A549 (cell line): ENCODE results near the gene CDK5RAP2.

Experiments
- CTCF ChIP-seq: fragments of >200 bp; sonication (Bioruptor Twin); formaldehyde crosslinking; IDR thresholded peaks from 3 replicates; pipeline ENCODE4 v1.5.1; 2016
- EP300 ChIP-seq, 2 experiments: fragments of >200 bp; sonication (Bioruptor Twin); formaldehyde crosslinking; IDR thresholded peaks; 2 replicates in 1 of 2; 3 replicates in 1 of 2; pipeline ENCODE4 v1.6.1; 2016 to 2017
- ESRRA ChIP-seq: fragments of 150-350 bp; IDR thresholded peaks from 2 replicates; pipeline ENCODE4 v1.6.1; 2014; ENCODE audit warnings: mild to moderate bottlenecking, low read length, borderline replicate concordance
- GATA3 ChIP-seq: IDR thresholded peaks from 2 replicates; pipeline ENCODE4 v1.6.1; 2012; ENCODE audit warnings: borderline replicate concordance
- HDAC2 ChIP-seq: fragments of 200-600 bp; sonication (generic); IDR thresholded peaks from 2 replicates; pipeline ENCODE4 v1.6.1; 2016
- POLR2A ChIP-seq: IDR thresholded peaks from 2 replicates; pipeline ENCODE4 v1.6.1; 2012; ENCODE audit warnings: mild to moderate bottlenecking, low read length
- REST ChIP-seq: fragments of 200-600 bp; sonication (generic); IDR thresholded peaks from 2 replicates; pipeline ENCODE4 v1.6.1; 2016; ENCODE audit warnings: antibody characterized with exemption, mild to moderate bottlenecking, moderate library complexity
- RNF2 ChIP-seq: fragments of 200-600 bp; sonication (generic); IDR thresholded peaks from 2 replicates; pipeline ENCODE4 v1.6.1; 2016; ENCODE audit warnings: low read depth, mild to moderate bottlenecking, antibody characterized with exemption, moderate library complexity, borderline replicate concordance
- TF ChIP-seq, protein P1 (sequence below): fragments of 450-650 bp; IDR thresholded peaks from 2 replicates; pipeline ENCODE4 v1.6.1; 2014; ENCODE audit warnings: antibody characterized with exemption
- TF ChIP-seq, protein P2 (sequence below): IDR thresholded peaks from 2 replicates; pipeline ENCODE4 v1.6.1; 2012
- TF ChIP-seq, protein P3 (sequence below): IDR thresholded peaks from 2 replicates; pipeline ENCODE4 v1.6.1; 2012; ENCODE audit warnings: low read depth, borderline replicate concordance

DNA sequence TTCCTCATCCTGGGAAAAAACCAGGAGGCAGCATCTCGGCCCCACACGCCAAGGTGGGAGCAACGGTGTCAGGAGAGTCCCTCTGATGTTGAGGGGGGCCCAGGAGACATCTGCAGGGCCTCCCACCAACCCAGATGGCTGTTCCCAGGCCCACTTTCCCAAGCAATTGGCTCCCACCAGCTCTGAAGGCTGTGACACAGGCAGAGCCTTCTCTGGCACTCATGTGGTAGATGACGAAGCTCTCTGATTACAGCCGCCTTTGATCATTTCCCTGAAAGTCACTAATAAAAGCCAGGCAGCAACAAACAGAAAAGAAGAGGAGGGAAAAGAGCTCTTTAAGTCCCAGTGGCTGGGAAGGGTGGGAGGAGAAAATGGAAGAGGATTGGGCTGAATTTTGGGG, 226.5 kb downstream of the CDK5RAP2 start:
- TF ChIP-seq CTCF, result no peak
- TF ChIP-seq, protein P1, sequence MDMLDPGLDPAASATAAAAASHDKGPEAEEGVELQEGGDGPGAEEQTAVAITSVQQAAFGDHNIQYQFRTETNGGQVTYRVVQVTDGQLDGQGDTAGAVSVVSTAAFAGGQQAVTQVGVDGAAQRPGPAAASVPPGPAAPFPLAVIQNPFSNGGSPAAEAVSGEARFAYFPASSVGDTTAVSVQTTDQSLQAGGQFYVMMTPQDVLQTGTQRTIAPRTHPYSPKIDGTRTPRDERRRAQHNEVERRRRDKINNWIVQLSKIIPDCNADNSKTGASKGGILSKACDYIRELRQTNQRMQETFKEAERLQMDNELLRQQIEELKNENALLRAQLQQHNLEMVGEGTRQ, result no peak
- TF ChIP-seq, protein P2, sequence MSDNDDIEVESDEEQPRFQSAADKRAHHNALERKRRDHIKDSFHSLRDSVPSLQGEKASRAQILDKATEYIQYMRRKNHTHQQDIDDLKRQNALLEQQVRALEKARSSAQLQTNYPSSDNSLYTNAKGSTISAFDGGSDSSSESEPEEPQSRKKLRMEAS, result no peak
- TF ChIP-seq, protein P3, sequence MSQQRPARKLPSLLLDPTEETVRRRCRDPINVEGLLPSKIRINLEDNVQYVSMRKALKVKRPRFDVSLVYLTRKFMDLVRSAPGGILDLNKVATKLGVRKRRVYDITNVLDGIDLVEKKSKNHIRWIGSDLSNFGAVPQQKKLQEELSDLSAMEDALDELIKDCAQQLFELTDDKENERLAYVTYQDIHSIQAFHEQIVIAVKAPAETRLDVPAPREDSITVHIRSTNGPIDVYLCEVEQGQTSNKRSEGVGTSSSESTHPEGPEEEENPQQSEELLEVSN, result no peak
- TF ChIP-seq ESRRA, result no peak
- no peak for TF ChIP-seq RNF2
- no peak for TF ChIP-seq HDAC2
- TF ChIP-seq GATA3, result no peak
- TF ChIP-seq EP300 (IDR thresholded peaks at IDR 0.05), result no peak
- no peak for TF ChIP-seq POLR2A
- TF ChIP-seq REST, result no peak
